Measurements from ENCODE around the gene FGL2. TPM values are rescaled to one million over a fixed set of nuclear protein-coding genes. Genes with fewer than 3 reads are reported as not detected.
A peak's percentile ranks its signal among the peaks of the same experiment; 100 is the strongest.

The FGL2 gene
- polyA plus RNA-seq, 3 donors, result 238 to 775 (median 774) TPM

- Histone ChIP-seq H3K4me2 (replicated peaks; ENCODE audit: extremely low read depth, low read length, poor library complexity, severe bottlenecking) (no peak overlapping the region), H3K27me3 (ENCODE audit: control insufficient read depth in 2 of 2, insufficient read depth in 2 of 2, low read length in 2 of 2) (no peaks in the 10 kb centered on the region), H3K36me3 (replicated peaks in 1 of 2; ENCODE audit: control insufficient read depth in 1 of 2, insufficient read depth in 2 of 2, low read length in 2 of 2) (peaks cover 0 to 10% of the 10 kb centered on the region in 2 donors), H2AFZ (ENCODE audit: insufficient read depth, low read depth, low read length, poor library complexity, severe bottlenecking) (no peak overlapping the region), H4K20me1 (ENCODE audit: insufficient read depth, low read length) (no peaks in the 10 kb centered on the region), H3K27ac (ENCODE audit: low read depth in 1 of 2, low read length in 2 of 2) (no peak overlapping the region), H3K79me2 (ENCODE audit: insufficient read depth, low read length) (no peaks in the 10 kb centered on the region), H3K4me3 (replicated peaks in 1 of 3; ENCODE audit: low read depth in 2 of 3, low read length in 3 of 3) (peak overlapping the region in 1 of 3 experiments; percentile 22), H3K4me1 (ENCODE audit: control insufficient read depth in 1 of 2, insufficient read depth in 2 of 2, low read length in 2 of 2) (peaks cover 7 to 13% of the 10 kb centered on the region in 2 donors), H3K9me3 (replicated peaks in 1 of 2; ENCODE audit: control insufficient read depth in 1 of 2, insufficient read depth in 1 of 2, low read length in 2 of 2) (peaks cover 18 to 20% of the 10 kb centered on the region in 2 donors), H3K9ac (ENCODE audit: insufficient read depth, low read length, poor library complexity, severe bottlenecking) (no peak overlapping the region)
- TF ChIP-seq CTCF (IDR thresholded peaks at IDR 0.05), result no peak
- DNase-seq, result no peak
- Mint-ChIP-seq H3K27ac (no peak overlapping the region), H3K36me3 (peaks cover 13 to 20% of the 10 kb centered on the region in 2 donors), H3K9me3 (peaks cover 22 to 29% (median 24%) of the 10 kb centered on the region in 7 donors), H3K4me3 (no peak overlapping the region), H3K27me3 (ENCODE audit: low read depth in 3 of 3) (peaks cover 0 to 2% (median 0%) of the 10 kb centered on the region in 3 donors), H3K4me1 (peaks cover 4% of the 10 kb centered on the region)
- intact Hi-C loops (cut with micrococcal nuclease), result no loop called here
- 100% methylated on average over 3 of the region's 6 CpGs for WGBS (ENCODE audit: insufficient coverage)
Observed at GRCh38 chr7:77209479-77210139, 10.0 kb upstream of the FGL2 start.

- no peaks in the 10 kb centered on the region for H4K20me1 ChIP-seq (ENCODE audit: insufficient read depth, low read length)
- peak overlapping the region in 4 of 7 donors; percentile 1 to 83 (median 42) for H3K27ac Mint-ChIP-seq
- H3K27ac ChIP-seq (ENCODE audit: low read depth in 1 of 2, low read length in 2 of 2), result peak overlapping the region in 1 of 2 donors; percentile 70
- DNase-seq, result peak in 2 of 3 donors; percentile 10 to 42
- H3K79me2 ChIP-seq (ENCODE audit: insufficient read depth, low read length), result no peaks in the 10 kb centered on the region
- H3K4me3 ChIP-seq (replicated peaks in 1 of 3; ENCODE audit: low read depth in 2 of 3, low read length in 3 of 3), result peak overlapping the region in 1 of 3 experiments; percentile 22
- peaks cover 7 to 13% of the 10 kb centered on the region in 2 donors for H3K4me1 ChIP-seq (ENCODE audit: control insufficient read depth in 1 of 2, insufficient read depth in 2 of 2, low read length in 2 of 2)
- no peak overlapping the region for H3K4me2 ChIP-seq (replicated peaks; ENCODE audit: extremely low read depth, low read length, poor library complexity, severe bottlenecking)
- H3K36me3 ChIP-seq (replicated peaks in 1 of 2; ENCODE audit: control insufficient read depth in 1 of 2, insufficient read depth in 2 of 2, low read length in 2 of 2), result peaks cover 0 to 10% of the 10 kb centered on the region in 2 donors
- H3K4me3 Mint-ChIP-seq, result no peak overlapping the region
- H3K9ac ChIP-seq (ENCODE audit: insufficient read depth, low read length, poor library complexity, severe bottlenecking), result no peak overlapping the region
- intact Hi-C loops (cut with micrococcal nuclease), result no loop called here
- TF ChIP-seq CTCF (IDR thresholded peaks at IDR 0.05), result no peak
- H3K27me3 Mint-ChIP-seq (ENCODE audit: low read depth in 3 of 3), result peaks cover 0 to 2% (median 0%) of the 10 kb centered on the region in 3 donors
- H3K27me3 ChIP-seq (ENCODE audit: control insufficient read depth in 2 of 2, insufficient read depth in 2 of 2, low read length in 2 of 2), result no peaks in the 10 kb centered on the region
- H3K9me3 Mint-ChIP-seq, result peaks cover 20 to 29% (median 24%) of the 10 kb centered on the region in 7 donors
- H3K9me3 ChIP-seq (replicated peaks in 1 of 2; ENCODE audit: control insufficient read depth in 1 of 2, insufficient read depth in 1 of 2, low read length in 2 of 2), result peaks cover 18 to 20% of the 10 kb centered on the region in 2 donors
- H3K4me1 Mint-ChIP-seq, result peaks cover 7% of the 10 kb centered on the region
- H3K36me3 Mint-ChIP-seq, result peaks cover 13 to 20% of the 10 kb centered on the region in 2 donors
- peak overlapping the region; percentile 47 for H2AFZ ChIP-seq (ENCODE audit: insufficient read depth, low read depth, low read length, poor library complexity, severe bottlenecking)
Observed at GRCh38 chr7:77208416-77208815, 8.8 kb upstream of the FGL2 start.

All from CD14-positive monocyte (primary cell).